IMR-90 (cell line): ENCODE results near the gene CTDP1. TPM values are rescaled to one million over a fixed set of nuclear protein-coding genes. Genes with fewer than 3 reads are reported as not detected.

Experiments
- ATAC-seq: fragments of 200-7000 bp; cut with Tn5 transposase; 2 replicates; pipeline ENCODE4 v1.9.1; 2020; ENCODE audit warnings: low read depth, mild to moderate bottlenecking, moderate library complexity
- BruUV-seq: library from RNA; stranded (reverse); fragments of 400-500 nt; replicated peaks from 2 replicates; lab custom pipeline; 2021; lab: Mats Ljungman, UMichigan
- CTCF ChIA-PET: fragments of 300-600 bp; formaldehyde crosslinking; extraction: SDS; loops from one replicate; lab custom pipeline; 2021; ENCODE audit warnings: antibody characterized with exemption; lab: Yijun Ruan, JAX
- POLR2A ChIA-PET: fragments of 300-600 bp; sonication (Branson Sonifier 250); formaldehyde crosslinking; loops from one replicate; lab custom pipeline; 2022; ENCODE audit warnings: antibody characterized with exemption; ENCODE audit not compliant: unreplicated experiment; lab: Charles Lee
- DNase-seq: peaks from one replicate; pipeline ENCODE4 v3.0.0; 2013
- H2AFZ ChIP-seq: replicated peaks from 2 replicates; pipeline ENCODE3; 2013; ENCODE audit warnings: low read length, mild to moderate bottlenecking; ENCODE audit not compliant: poor library complexity
- H2AK5ac ChIP-seq: 2 replicates; pipeline ENCODE4 v1.6.1; 2013; ENCODE audit warnings: low read depth, low read length, inconsistent platforms
- H2AK9ac ChIP-seq: replicated peaks from 2 replicates; pipeline ENCODE3; 2013; ENCODE audit warnings: mild to moderate bottlenecking, low read depth, low read length, moderate library complexity; ENCODE audit not compliant: poor library complexity
- H2BK120ac ChIP-seq: 2 replicates; pipeline ENCODE4 v1.6.1; 2013; ENCODE audit warnings: low read depth, low read length, inconsistent platforms
- H2BK15ac ChIP-seq: 3 replicates; pipeline ENCODE4 v1.6.1; 2013; ENCODE audit warnings: low read depth, low read length, inconsistent platforms
- H2BK20ac ChIP-seq: 2 replicates; pipeline ENCODE4 v1.6.1; 2013; ENCODE audit warnings: low read depth, mild to moderate bottlenecking, inconsistent platforms, low read length, moderate library complexity
- H2BK5ac ChIP-seq: 2 replicates; pipeline ENCODE4 v1.6.1; 2013; ENCODE audit warnings: mild to moderate bottlenecking, low read depth, low read length, inconsistent platforms; ENCODE audit not compliant: poor library complexity, severe bottlenecking
- H3K14ac ChIP-seq: replicated peaks from 2 replicates; pipeline ENCODE4 v1.6.1; 2013; ENCODE audit warnings: low read depth, low read length, inconsistent platforms
- H3K18ac ChIP-seq: 2 replicates; pipeline ENCODE4 v1.6.1; 2013; ENCODE audit warnings: low read depth, low read length, control low read depth
- H3K23ac ChIP-seq: 2 replicates; pipeline ENCODE4 v1.6.1; 2013; ENCODE audit warnings: low read depth, low read length, inconsistent platforms
- H3K27ac ChIP-seq: 2 replicates; pipeline ENCODE4 v1.5.1; 2013; ENCODE audit warnings: mild to moderate bottlenecking, control low read depth, low read length; ENCODE audit not compliant: insufficient read depth
- H3K27me3 ChIP-seq: 2 replicates; pipeline ENCODE4 v1.6.1; 2013; ENCODE audit warnings: low read length; ENCODE audit not compliant: control insufficient read depth, insufficient read depth
- H3K36me3 ChIP-seq: 2 replicates; pipeline ENCODE4 v1.6.1; 2013; ENCODE audit warnings: low read length, mixed read lengths; ENCODE audit not compliant: control insufficient read depth, insufficient read depth
- H3K4ac ChIP-seq: 2 replicates; pipeline ENCODE4 v1.6.1; 2013; ENCODE audit warnings: low read depth, low read length, inconsistent platforms
- H3K4me1 ChIP-seq: 2 replicates; pipeline ENCODE4 v1.6.1; 2013; ENCODE audit warnings: low read length, mixed read lengths; ENCODE audit not compliant: control insufficient read depth, insufficient read depth
- H3K4me2 ChIP-seq: 2 replicates; pipeline ENCODE4 v1.6.1; 2013; ENCODE audit warnings: low read depth, mild to moderate bottlenecking, control low read depth, low read length, moderate library complexity
- H3K4me3 ChIP-seq: 2 replicates; pipeline ENCODE4 v1.5.1; 2013; ENCODE audit warnings: low read depth, mild to moderate bottlenecking, control low read depth, low read length, moderate library complexity; ENCODE audit not compliant: insufficient read depth
- H3K56ac ChIP-seq: 2 replicates; pipeline ENCODE4 v1.6.1; 2013; ENCODE audit warnings: low read length, inconsistent platforms; ENCODE audit not compliant: insufficient read depth; ENCODE audit errors: extremely low read depth
- H3K79me1 ChIP-seq, 2 experiments: 2 replicates each; pipeline ENCODE4 v1.6.1; 2013; ENCODE audit warnings: low read length in 2 of 2, inconsistent platforms in 1 of 2, low read depth in 1 of 2
- H3K9ac ChIP-seq: 2 replicates; pipeline ENCODE4 v1.6.1; 2013; ENCODE audit warnings: low read depth, low read length, control low read depth
- H3K9me1 ChIP-seq: 2 replicates; pipeline ENCODE4 v1.6.1; 2013; ENCODE audit warnings: low read length, inconsistent platforms; ENCODE audit not compliant: insufficient read depth
- H3K9me3 ChIP-seq: 2 replicates; pipeline ENCODE4 v1.6.1; 2013; ENCODE audit warnings: low read length; ENCODE audit not compliant: control insufficient read depth, insufficient read depth
- H4K20me1 ChIP-seq: 2 replicates; pipeline ENCODE4 v1.6.1; 2013; ENCODE audit warnings: low read length, inconsistent platforms; ENCODE audit not compliant: insufficient read depth
- H4K5ac ChIP-seq: 2 replicates; pipeline ENCODE4 v1.6.1; 2013; ENCODE audit warnings: mild to moderate bottlenecking, low read depth, low read length, control low read depth
- H4K8ac ChIP-seq, 2 experiments: 2 replicates each; pipeline ENCODE4 v1.6.1; 2013; ENCODE audit warnings: low read depth in 2 of 2, low read length in 2 of 2, control low read depth in 1 of 2, inconsistent platforms in 1 of 2
- H4K91ac ChIP-seq: 2 replicates; pipeline ENCODE4 v1.6.1; 2013; ENCODE audit warnings: low read depth, low read length, inconsistent platforms; ENCODE audit not compliant: insufficient read depth
- CEBPB ChIP-seq: IDR thresholded peaks from 2 replicates; pipeline ENCODE4 v1.6.1; 2012; ENCODE audit warnings: low read depth, low read length, improper control_type of control experiment
- CHD1 ChIP-seq: IDR thresholded peaks from 2 replicates; pipeline ENCODE4 v1.6.1; 2012; ENCODE audit warnings: low read depth, low read length, improper control_type of control experiment
- CTCF ChIP-seq: conservative IDR thresholded peaks from 2 replicates; pipeline ENCODE4 v1.5.1; 2012; ENCODE audit warnings: mild to moderate bottlenecking, low read depth, low read length, improper control_type of control experiment
- ELK1 ChIP-seq: fragments of 150-350 bp; IDR thresholded peaks from 2 replicates; pipeline ENCODE4 v1.6.1; 2016; ENCODE audit warnings: low read depth, mild to moderate bottlenecking, low read length, moderate library complexity, borderline replicate concordance
- FOS ChIP-seq: fragments of 150-350 bp; IDR thresholded peaks from 2 replicates; pipeline ENCODE4 v1.6.1; 2016; ENCODE audit warnings: low read depth, low read length
- MAFK ChIP-seq: IDR thresholded peaks from 2 replicates; pipeline ENCODE4 v1.6.1; 2012; ENCODE audit warnings: low read depth, low read length, improper control_type of control experiment
- MAZ ChIP-seq: IDR thresholded peaks from 2 replicates; pipeline ENCODE4 v1.6.1; 2012; ENCODE audit warnings: low read depth, mild to moderate bottlenecking, low read length, improper control_type of control experiment, moderate library complexity, borderline replicate concordance
- MXI1 ChIP-seq: IDR thresholded peaks from 2 replicates; pipeline ENCODE4 v1.6.1; 2012; ENCODE audit warnings: low read depth, mild to moderate bottlenecking, low read length, moderate library complexity, borderline replicate concordance
- POLR2A ChIP-seq: IDR thresholded peaks from 2 replicates; pipeline ENCODE4 v1.6.1; 2012; ENCODE audit warnings: mild to moderate bottlenecking, low read depth, low read length
- RAD21 ChIP-seq: IDR thresholded peaks from 2 replicates; pipeline ENCODE4 v1.6.1; 2012; ENCODE audit warnings: low read length, improper control_type of control experiment
- RCOR1 ChIP-seq: IDR thresholded peaks from 2 replicates; pipeline ENCODE4 v1.6.1; 2012; ENCODE audit warnings: mild to moderate bottlenecking, low read length, improper control_type of control experiment; ENCODE audit not compliant: insufficient replicate concordance
- RFX5 ChIP-seq: IDR thresholded peaks from 2 replicates; pipeline ENCODE4 v1.8.0; 2012; ENCODE audit warnings: low read depth, mild to moderate bottlenecking, low read length, moderate library complexity
- SMC3 ChIP-seq: fragments of 150-350 bp; IDR thresholded peaks from 2 replicates; pipeline ENCODE4 v1.6.1; 2016; ENCODE audit warnings: low read depth, mild to moderate bottlenecking, antibody characterized with exemption, low read length, moderate library complexity
- WGBS, 2 experiments: methylation state at CpG; one replicate each; pipeline versions ENCODE4 v1.1.5 to v1.1.7; 2013; ENCODE audit warnings: missing lambda C conversion rate in 2 of 2; ENCODE audit not compliant: insufficient read length in 1 of 2; ENCODE audit errors: extremely low coverage in 2 of 2; 5-methylcytosine and 5-hydroxymethylcytosine counted together
- dilution Hi-C: fragments of 300-500 bp; cut with HindIII; formaldehyde crosslinking; loops from one replicate; pipeline ENCODE4 v1.14.3; 2018; ENCODE audit warnings: low sequenced_read_pairs; ENCODE audit not compliant: unreplicated experiment
- in situ Hi-C: fragments of 300-500 bp; cut with MboI; formaldehyde crosslinking; loops from 3 replicates; pipeline ENCODE4 v1.14.3; 2019; ENCODE audit warnings: low sequenced_read_pairs, inconsistent platforms, mixed read lengths
- intact Hi-C: fragments of 100-400 bp; cut with micrococcal nuclease; formaldehyde crosslinking; loops from 2 replicates; pipeline ENCODE4 v1.10.0; 2022
- polyA plus RNA-seq, 3 experiments: library from polyadenylated mRNA; depleted of rRNA; stranded (reverse); fragments of >200 nt; gene quantifications; 2 replicates each; pipeline ENCODE4 v1.2.3, GENCODE V29; 2012; ENCODE audit warnings: low replicate concordance in 1 of 3
- total RNA-seq: library from RNA; depleted of rRNA; stranded (reverse); fragments of >200 nt; gene quantifications from 2 replicates; pipeline ENCODE4 v1.2.3, GENCODE V29; 2012

Gene CTDP1
- total and polyA plus RNA-seq, 2 of the 4 experiments (the other 2 are of a cell fraction) = 13.4 to 17.6 TPM

GRCh38 chr18:79776674-79777073, 97.1 kb downstream of the CTDP1 start:
- CTCF ChIA-PET = no interaction called here
- in situ Hi-C loops = no loop called here
- no peak overlapping the region for H2BK120ac ChIP-seq

More at GRCh38 chr18:79776674-79777073, 97.1 kb downstream of the CTDP1 start:
- dilution Hi-C loops (no loop called here), intact Hi-C loops (no loop called here)
- Histone ChIP-seq H4K20me1 (no peaks in the 10 kb centered on the region), H3K4ac (no peak overlapping the region), H2BK20ac (no peak overlapping the region), H4K8ac (no peak overlapping the region), H2AK5ac (no peak overlapping the region), H2AK9ac (no peak overlapping the region), H3K4me1 (no peaks in the 10 kb centered on the region), H3K4me2 (no peak overlapping the region), H4K91ac (no peak overlapping the region), H3K27me3 (peaks cover 41% of the 10 kb centered on the region), H3K9me1 (no peaks in the 10 kb centered on the region), H3K23ac (no peak overlapping the region), H4K5ac (no peak overlapping the region), H2BK15ac (no peak overlapping the region), H3K9me3 (peaks cover 5% of the 10 kb centered on the region; the same call in 1 of the 2 replicates), H3K4me3 (no peak overlapping the region), H3K56ac (no peak overlapping the region), H3K18ac (no peak overlapping the region), H3K79me1 (no peaks in the 10 kb centered on the region), H2BK5ac (no peak overlapping the region), H2AFZ (no peak overlapping the region), H3K27ac (no peak overlapping the region), H3K14ac (no peak overlapping the region), H3K36me3 (no peaks in the 10 kb centered on the region), H3K9ac (no peak overlapping the region)
- POLR2A ChIA-PET = no interaction called here
- 71% methylated on average over 1 of the region's 2 CpGs; no CpG with 5 or more reads in 1 of the 2 experiments for WGBS, 2 experiments
- DNase-seq = no peak
- ATAC-seq = no peak
- BruUV-seq = no TSS peak
- no peak for TF ChIP-seq RAD21
- TF ChIP-seq CEBPB = no peak
- TF ChIP-seq SMC3 = no peak
- TF ChIP-seq MAZ = no peak
- no peak for TF ChIP-seq FOS
- no peak for TF ChIP-seq POLR2A
- TF ChIP-seq CTCF = no peak
- TF ChIP-seq RFX5 = no peak
- TF ChIP-seq RCOR1 = no peak
- no peak for TF ChIP-seq MXI1
- no peak for TF ChIP-seq MAFK
- no peak for TF ChIP-seq CHD1
- TF ChIP-seq ELK1 = no peak
